Endodermal cell (in vitro differentiated cells): ENCODE results near the gene ADM. TPM values are rescaled to one million over a fixed set of nuclear protein-coding genes. Genes with fewer than 3 reads are reported as not detected.

ENCODE experiments used
- DNase-seq: peaks from one replicate; pipeline ENCODE4 v3.0.0-alpha.2; 2017
- H3K27ac ChIP-seq: 2 replicates; pipeline ENCODE4 v1.5.1; 2013; ENCODE audit warnings: mild to moderate bottlenecking, low read depth, low read length, moderate library complexity
- H3K27me3 ChIP-seq: 2 replicates; pipeline ENCODE4 v1.6.1; 2013; ENCODE audit warnings: mild to moderate bottlenecking, low read length, moderate library complexity; ENCODE audit not compliant: insufficient read depth, control insufficient read depth, poor library complexity, severe bottlenecking
- H3K36me3 ChIP-seq: 2 replicates; pipeline ENCODE4 v1.7.0; 2013; ENCODE audit warnings: mild to moderate bottlenecking, low read length, moderate library complexity; ENCODE audit not compliant: control insufficient read depth, insufficient read depth
- H3K4me1 ChIP-seq: one replicate; pipeline ENCODE4 v1.7.0; 2013; ENCODE audit warnings: low read length; ENCODE audit not compliant: control insufficient read depth, insufficient read depth
- H3K4me3 ChIP-seq: 2 replicates; pipeline ENCODE4 v1.5.1; 2013; ENCODE audit warnings: mild to moderate bottlenecking, low read length, moderate library complexity
- H3K9ac ChIP-seq: 2 replicates; pipeline ENCODE4 v1.6.1; 2013; ENCODE audit warnings: mild to moderate bottlenecking, low read length, moderate library complexity; ENCODE audit not compliant: poor library complexity, severe bottlenecking; ENCODE audit errors: extremely low read depth
- H3K9me3 ChIP-seq: 2 replicates; pipeline ENCODE4 v1.6.1; 2013; ENCODE audit warnings: mild to moderate bottlenecking, low read length, moderate library complexity; ENCODE audit not compliant: control insufficient read depth
- H3K27ac Mint-ChIP-seq: 2 replicates; pipeline ENCODE4 v1.8.0; 2020; ENCODE audit warnings: mixed read lengths
- H3K27me3 Mint-ChIP-seq: 2 replicates; pipeline ENCODE4 v1.8.0; 2021; ENCODE audit warnings: mild to moderate bottlenecking, mixed read lengths; ENCODE audit not compliant: insufficient read depth
- H3K36me3 Mint-ChIP-seq: 2 replicates; pipeline ENCODE4 v1.8.0; 2020; ENCODE audit warnings: low read depth, mixed read lengths
- H3K4me1 Mint-ChIP-seq: 2 replicates; pipeline ENCODE4 v1.8.0; 2020; ENCODE audit warnings: mixed read lengths
- H3K4me3 Mint-ChIP-seq: 2 replicates; pipeline ENCODE4 v1.8.0; 2020; ENCODE audit warnings: mild to moderate bottlenecking, moderate library complexity, mixed read lengths
- H3K9me3 Mint-ChIP-seq: 2 replicates; pipeline ENCODE4 v1.8.0; 2020; ENCODE audit warnings: mild to moderate bottlenecking, mixed read lengths
- WGBS, 2 experiments: methylation state at CpG; one replicate each; pipeline versions ENCODE4 v1.1.5 to v1.1.7; 2013; ENCODE audit warnings: missing lambda C conversion rate in 2 of 2, mixed read lengths in 1 of 2; ENCODE audit not compliant: insufficient coverage in 1 of 2, insufficient read length in 1 of 2; 5-methylcytosine and 5-hydroxymethylcytosine counted together
- total RNA-seq, 2 donors: library from RNA; stranded (reverse); fragmentation: NEBNext Ultra II Directional in 1 of 2; extraction: Animal tissue kit (Norgen Biotek cat#: 25700) in 1 of 2; gene quantifications; 2 replicates in 1 of 2; 3 replicates in 1 of 2; pipeline ENCODE4 v1.2.1, GENCODE V29; 2021
- TF ChIP-seq, protein P1 (sequence below): fragments of 200-600 bp; sonication (generic); conservative IDR thresholded peaks from 2 replicates; pipeline ENCODE4 v1.5.0; 2021; ENCODE audit warnings: antibody characterized with exemption, mild to moderate bottlenecking

Gene ADM
- total RNA-seq, 2 donors from 2014 or later, result 20.6 to 35.5 TPM

DNA sequence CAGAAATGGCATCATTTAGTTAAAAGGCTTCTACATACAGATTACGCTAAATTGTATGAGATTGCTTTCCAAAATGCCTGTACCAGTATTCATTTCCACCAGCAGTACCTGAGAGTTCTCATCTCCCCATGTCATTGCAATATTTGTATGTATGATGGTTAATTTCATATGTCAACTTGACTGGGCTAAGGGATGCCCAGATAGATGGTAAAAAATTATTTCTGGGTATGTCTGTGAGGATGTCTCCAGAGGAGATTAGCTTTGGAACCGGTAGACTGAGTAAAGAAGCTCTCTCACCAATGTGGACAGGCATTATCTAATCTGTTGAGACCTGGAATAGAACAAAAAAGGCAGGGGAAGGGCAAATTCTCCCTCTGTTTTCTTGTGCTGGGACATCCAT is 6.9 kb downstream of the ADM start:
- H3K27ac Mint-ChIP-seq, result no peak overlapping the region
- Histone ChIP-seq H3K4me3 (peak overlapping the region; percentile 32), H3K9me3 (peaks cover 16% of the 10 kb centered on the region), H3K27me3 (peaks cover 39% of the 10 kb centered on the region), H3K27ac (no peak overlapping the region), H3K4me1 (peaks cover 1% of the 10 kb centered on the region), H3K9ac (no peak overlapping the region), H3K36me3 (peaks cover 12% of the 10 kb centered on the region)
- peaks cover under 1% of the 10 kb centered on the region for H3K36me3 Mint-ChIP-seq
- H3K27me3 Mint-ChIP-seq, result peaks cover 69% of the 10 kb centered on the region
- peaks cover 23% of the 10 kb centered on the region for H3K4me1 Mint-ChIP-seq
- no peak for DNase-seq
- TF ChIP-seq, protein P1, sequence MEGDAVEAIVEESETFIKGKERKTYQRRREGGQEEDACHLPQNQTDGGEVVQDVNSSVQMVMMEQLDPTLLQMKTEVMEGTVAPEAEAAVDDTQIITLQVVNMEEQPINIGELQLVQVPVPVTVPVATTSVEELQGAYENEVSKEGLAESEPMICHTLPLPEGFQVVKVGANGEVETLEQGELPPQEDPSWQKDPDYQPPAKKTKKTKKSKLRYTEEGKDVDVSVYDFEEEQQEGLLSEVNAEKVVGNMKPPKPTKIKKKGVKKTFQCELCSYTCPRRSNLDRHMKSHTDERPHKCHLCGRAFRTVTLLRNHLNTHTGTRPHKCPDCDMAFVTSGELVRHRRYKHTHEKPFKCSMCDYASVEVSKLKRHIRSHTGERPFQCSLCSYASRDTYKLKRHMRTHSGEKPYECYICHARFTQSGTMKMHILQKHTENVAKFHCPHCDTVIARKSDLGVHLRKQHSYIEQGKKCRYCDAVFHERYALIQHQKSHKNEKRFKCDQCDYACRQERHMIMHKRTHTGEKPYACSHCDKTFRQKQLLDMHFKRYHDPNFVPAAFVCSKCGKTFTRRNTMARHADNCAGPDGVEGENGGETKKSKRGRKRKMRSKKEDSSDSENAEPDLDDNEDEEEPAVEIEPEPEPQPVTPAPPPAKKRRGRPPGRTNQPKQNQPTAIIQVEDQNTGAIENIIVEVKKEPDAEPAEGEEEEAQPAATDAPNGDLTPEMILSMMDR, result no peak
- no peak overlapping the region for H3K4me3 Mint-ChIP-seq
- peaks cover 3% of the 10 kb centered on the region for H3K9me3 Mint-ChIP-seq
- 90 to 100% methylated on average over 2 of the region's 2 CpGs for WGBS, 2 experiments

DNA sequence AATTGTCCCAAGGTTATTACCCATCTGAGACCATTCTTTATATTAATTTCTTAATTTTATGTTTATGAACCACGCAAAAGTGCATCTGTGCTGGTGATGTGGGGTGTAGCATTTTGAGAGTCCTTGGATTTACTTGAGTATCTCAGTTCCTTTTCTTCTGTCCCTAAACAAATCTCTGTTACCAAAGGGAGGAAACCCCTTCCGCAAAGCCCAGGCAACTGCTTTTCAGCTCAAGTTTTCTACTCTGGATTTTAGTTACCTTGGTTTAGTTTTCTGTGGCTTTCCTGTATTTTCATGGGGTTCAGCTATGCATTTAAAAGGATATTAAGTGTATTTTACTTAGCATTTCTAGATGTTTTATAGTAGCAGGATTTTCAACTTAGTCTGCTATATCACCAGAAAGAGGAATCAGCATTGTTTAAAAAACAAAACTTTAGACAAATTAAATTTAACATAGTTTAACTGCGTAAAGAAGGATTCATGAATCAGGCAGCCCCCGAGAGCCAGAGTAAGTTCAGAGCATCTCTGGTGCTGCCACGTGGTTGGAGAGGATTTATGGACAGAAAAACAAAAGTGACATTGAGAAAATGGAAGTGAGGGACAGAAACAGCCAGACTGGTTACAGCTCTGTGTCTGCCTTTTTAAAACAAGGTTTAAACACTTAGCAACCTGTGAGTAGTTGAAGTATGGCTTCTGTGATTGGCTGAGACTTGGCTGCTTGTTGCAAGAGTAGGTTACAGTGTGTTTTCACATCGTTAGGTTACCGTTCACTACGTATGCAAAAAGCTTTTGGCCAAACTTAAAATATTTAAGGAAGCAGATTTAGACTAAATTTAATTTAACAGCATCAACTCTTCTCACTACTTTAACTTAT is 9.6 kb downstream of the ADM start:
- WGBS, 2 experiments, result 77 to 92% methylated on average over 3 to 7 of the region's 8 CpGs
- H3K27me3 Mint-ChIP-seq, result peaks cover 69% of the 10 kb centered on the region
- TF ChIP-seq, protein P1, result no peak
- H3K9me3 ChIP-seq, result peaks cover 16% of the 10 kb centered on the region
- H3K27me3 ChIP-seq, result peaks cover 25% of the 10 kb centered on the region
- no peak for DNase-seq
- peaks cover 30% of the 10 kb centered on the region for H3K4me1 Mint-ChIP-seq
- H3K36me3 ChIP-seq, result no peaks in the 10 kb centered on the region
- no peaks in the 10 kb centered on the region for H3K36me3 Mint-ChIP-seq
- no peak overlapping the region for H3K9ac ChIP-seq
- no peak overlapping the region for H3K4me3 Mint-ChIP-seq
- H3K9me3 Mint-ChIP-seq, result peaks cover 3% of the 10 kb centered on the region
- H3K27ac Mint-ChIP-seq, result no peak overlapping the region
- H3K4me3 ChIP-seq, result no peak overlapping the region
- H3K27ac ChIP-seq, result no peak overlapping the region
- H3K4me1 ChIP-seq, result peaks cover 14% of the 10 kb centered on the region

DNA sequence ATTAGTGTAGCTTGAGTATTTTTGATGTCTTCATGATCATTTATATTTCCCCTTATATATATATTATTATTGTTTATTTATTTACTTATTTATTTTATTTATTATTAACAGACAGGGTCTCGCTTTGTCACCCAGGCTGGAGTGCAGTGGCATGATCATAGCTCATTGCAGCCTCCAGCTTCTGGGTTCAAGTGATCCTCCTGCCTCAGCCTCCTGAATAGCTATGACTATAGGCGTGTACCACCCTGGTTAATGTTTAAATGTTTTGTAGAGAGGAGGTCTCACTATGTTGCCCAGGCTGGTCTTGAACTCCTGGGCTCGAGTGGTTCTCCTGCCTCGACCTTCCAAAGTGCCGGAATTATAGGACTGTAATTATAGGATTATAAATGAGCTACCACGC is 10.2 kb downstream of the ADM start:
- H3K27me3 Mint-ChIP-seq, result peaks cover 75% of the 10 kb centered on the region
- H3K36me3 Mint-ChIP-seq, result no peaks in the 10 kb centered on the region
- H3K4me1 Mint-ChIP-seq, result peaks cover 24% of the 10 kb centered on the region
- Histone ChIP-seq H3K9me3 (peaks cover 16% of the 10 kb centered on the region), H3K27ac (no peak overlapping the region), H3K4me1 (peaks cover 14% of the 10 kb centered on the region), H3K27me3 (peaks cover 27% of the 10 kb centered on the region), H3K9ac (no peak overlapping the region), H3K4me3 (no peak overlapping the region), H3K36me3 (no peaks in the 10 kb centered on the region)
- no peak overlapping the region for H3K27ac Mint-ChIP-seq
- no peak overlapping the region for H3K4me3 Mint-ChIP-seq
- 92 to 93% methylated on average over 5 to 6 of the region's 6 CpGs for whole genome bisulfite sequencing, 2 experiments
- no peak for DNase-seq
- peaks cover 3% of the 10 kb centered on the region for H3K9me3 Mint-ChIP-seq
- TF ChIP-seq, protein P1, result no peak
